Measurements from ENCODE around the gene H1-8.

- no peak for TF ChIP-seq POLR2A (IDR thresholded peaks at IDR 0.05; ENCODE audit: low read length)
- no peak for TF ChIP-seq GATA1 (IDR thresholded peaks at IDR 0.05; ENCODE audit: low read depth, low read length)
Observed at GRCh38 chr3:129526121-129526900, 16.7 kb upstream of the H1-8 start.
